Endothelial cell of umbilical vein (primary cell): ENCODE measurements around the gene PPP1R9A. TPM values are rescaled to one million over a fixed set of nuclear protein-coding genes. Genes with fewer than 3 reads are reported as not detected.

Experiments used
- BruUV-seq: library from RNA; stranded (reverse); fragments of 400-500 nt; replicated peaks from 2 replicates; lab custom pipeline; 2021; lab: Mats Ljungman, UMichigan
- CTCF ChIA-PET: fragments of 300-600, 350-600 bp; sonication (Branson Sonifier 250); formaldehyde crosslinking; loops from one replicate; lab custom pipeline; 2021; ENCODE audit warnings: antibody characterized with exemption, inconsistent platforms; lab: Charles Lee
- POLR2A ChIA-PET: fragments of 300-600, 350-600 bp; sonication (Branson Sonifier 250); formaldehyde crosslinking; loops from one replicate; lab custom pipeline; 2021; ENCODE audit warnings: antibody characterized with exemption, inconsistent platforms; lab: Charles Lee
- DNase-seq: peaks from one replicate; pipeline ENCODE4 v3.0.0-alpha.2; 2011; ENCODE audit warnings: low read depth, low spot score
- FAIRE-seq: peaks from 2 replicates; lab custom pipeline; 2011; peaks lifted over from hg19 to GRCh38; lab: Jason Lieb, UNC
- H2AFZ ChIP-seq: 2 replicates; pipeline ENCODE4 v1.6.0; 2012; ENCODE audit warnings: low read depth, low read length, control low read depth, inconsistent platforms
- H3K27ac ChIP-seq: 2 replicates; pipeline ENCODE4 v1.5.1; 2011; ENCODE audit warnings: low read depth, mild to moderate bottlenecking, control low read depth, low read length, moderate library complexity; ENCODE audit not compliant: insufficient read depth
- H3K27me3 ChIP-seq, 2 experiments: 2 replicates each; pipeline versions ENCODE4 v1.6.0 to v1.6.1; 2011; ENCODE audit warnings: low read length in 2 of 2, mixed read lengths in 1 of 2; ENCODE audit not compliant: control insufficient read depth in 2 of 2, insufficient read depth in 2 of 2
- H3K36me3 ChIP-seq, 2 experiments: 2 replicates in 1 of 2; 3 replicates in 1 of 2; pipeline ENCODE4 v1.5.1; 2011; ENCODE audit warnings: low read length in 2 of 2, mild to moderate bottlenecking in 1 of 2, moderate library complexity in 1 of 2; ENCODE audit not compliant: control insufficient read depth in 2 of 2, insufficient read depth in 2 of 2; ENCODE audit errors: extremely low read depth in 1 of 2
- H3K4me1 ChIP-seq: 3 replicates; pipeline ENCODE4 v1.5.1; 2011; ENCODE audit warnings: mild to moderate bottlenecking, low read length; ENCODE audit not compliant: control insufficient read depth, insufficient read depth; ENCODE audit errors: extremely low read depth
- H3K4me2 ChIP-seq: 2 replicates; pipeline ENCODE4 v1.6.1; 2011; ENCODE audit warnings: low read length, control low read depth, mixed read lengths; ENCODE audit not compliant: insufficient read depth
- H3K4me3 ChIP-seq, 3 experiments: fragments of 200-600 bp in 1 of 3; sonication (generic), shearing (Covaris generic) in 1 of 3; replicated peaks in 1 of 3; 2 replicates each; pipeline ENCODE4 v1.5.1; 2011 to 2016; ENCODE audit warnings: control low read depth in 3 of 3, low read length in 3 of 3, mild to moderate bottlenecking in 2 of 3, inconsistent platforms in 1 of 3, low read depth in 1 of 3, moderate library complexity in 1 of 3; ENCODE audit not compliant: insufficient read depth in 1 of 3
- H3K79me2 ChIP-seq: 2 replicates; pipeline ENCODE4 v1.6.0; 2012; ENCODE audit warnings: low read length, inconsistent platforms; ENCODE audit not compliant: control insufficient read depth, insufficient read depth
- H3K9ac ChIP-seq: replicated peaks from 2 replicates; pipeline ENCODE3; 2011; ENCODE audit warnings: low read length, control low read depth; ENCODE audit not compliant: insufficient read depth; ENCODE audit errors: extremely low read depth
- H3K9me1 ChIP-seq: replicated peaks from 3 replicates; pipeline ENCODE4 v1.6.0; 2011; ENCODE audit warnings: mild to moderate bottlenecking, low read length; ENCODE audit not compliant: control insufficient read depth, insufficient read depth; ENCODE audit errors: extremely low read depth
- H3K9me3 ChIP-seq: replicated peaks from 2 replicates; pipeline ENCODE4 v1.5.1; 2012; ENCODE audit warnings: low read length, inconsistent platforms; ENCODE audit not compliant: control insufficient read depth, insufficient read depth
- H4K20me1 ChIP-seq: replicated peaks from 2 replicates; pipeline ENCODE3; 2011; ENCODE audit warnings: mild to moderate bottlenecking, low read length; ENCODE audit not compliant: control insufficient read depth, insufficient read depth; ENCODE audit errors: extremely low read depth
- EZH2 ChIP-seq: IDR thresholded peaks from 2 replicates; pipeline ENCODE4 v1.6.1; 2012; ENCODE audit warnings: borderline replicate concordance, low read depth, mild to moderate bottlenecking, moderate library complexity, low read length, inconsistent platforms; ENCODE audit not compliant: severe bottlenecking
- FOS ChIP-seq: IDR thresholded peaks from 2 replicates; pipeline ENCODE4 v1.6.1; 2011; ENCODE audit warnings: mild to moderate bottlenecking, low read length, moderate library complexity, borderline replicate concordance; ENCODE audit not compliant: insufficient read depth
- GATA2 ChIP-seq: IDR thresholded peaks from 2 replicates; pipeline ENCODE4 v1.7.0; 2011; ENCODE audit warnings: low read depth, mild to moderate bottlenecking, moderate library complexity, mixed read lengths, low read length; ENCODE audit not compliant: insufficient read length, insufficient read depth
- JUN ChIP-seq: IDR thresholded peaks from 2 replicates; pipeline ENCODE4 v1.6.1; 2011; ENCODE audit warnings: borderline replicate concordance, low read depth; ENCODE audit not compliant: insufficient read length, insufficient read depth
- MYC ChIP-seq: IDR thresholded peaks from one replicate; pipeline ENCODE4 v1.6.1; 2011; ENCODE audit warnings: mild to moderate bottlenecking, low read depth, low read length
- POLR2A ChIP-seq: IDR thresholded peaks from 2 replicates; pipeline ENCODE4 v1.6.1; 2012; ENCODE audit warnings: low read depth, mild to moderate bottlenecking, control low read depth, low read length
- POLR2AphosphoS5 ChIP-seq: IDR thresholded peaks from 2 replicates; pipeline ENCODE4 v1.6.1; 2012; ENCODE audit warnings: low read depth, mild to moderate bottlenecking, control low read depth, low read length, moderate library complexity; ENCODE audit not compliant: insufficient read depth
- dilution Hi-C: fragments of 300-500 bp; cut with MboI; formaldehyde crosslinking; loops from one replicate; pipeline ENCODE4 v1.15.0; 2019; ENCODE audit warnings: low sequenced_read_pairs; ENCODE audit not compliant: extremely low pct_ligation_motif_present
- intact Hi-C: fragments of 100-400 bp; cut with micrococcal nuclease; formaldehyde crosslinking; loops from one replicate; pipeline ENCODE4 v1.10.0; 2022
- polyA plus RNA-seq, 4 experiments: library from polyadenylated mRNA; depleted of rRNA in 3 of 4; stranded (reverse) in 3 of 4; unstranded in 1 of 4; fragments of >200 nt; gene quantifications; 2 replicates each; pipeline versions ENCODE4 v1.2.1 to v1.2.3, GENCODE V29; 2011 to 2012; ENCODE audit warnings: missing spikeins in 1 of 4
- total RNA-seq: library from RNA; stranded (reverse); gene quantifications from 2 replicates; pipeline ENCODE4 v1.2.3, GENCODE V29; 2021
- TF ChIP-seq, protein P1 (sequence below): IDR thresholded peaks from 2 replicates; pipeline ENCODE4 v1.6.1; 2011; ENCODE audit not compliant: insufficient read depth, insufficient read length
- TF ChIP-seq, protein P2 (sequence below), 2 donors: IDR thresholded peaks; 1 replicate in 1 of 2; 2 replicates in 1 of 2; pipeline ENCODE4 v1.5.1; 2011; ENCODE audit warnings: low read length in 2 of 2, mild to moderate bottlenecking in 2 of 2, moderate library complexity in 2 of 2, control low read depth in 1 of 2, inconsistent platforms in 1 of 2, low read depth in 1 of 2; ENCODE audit not compliant: insufficient read depth in 1 of 2; ENCODE audit errors: extremely low read depth in 1 of 2

PPP1R9A gene
- total and polyA plus RNA-seq, 2 donors (not counting 3 experiments of a cell fraction or from before 2014, with no cell fraction given): 0.50 to 3.0 TPM

GRCh38 chr7:95099106-95099505 is 191.7 kb downstream of the PPP1R9A start:
- FAIRE-seq (no peak), DNase-seq (no peak)
- no peak overlapping the region for H3K4me2 ChIP-seq
- no peaks in the 10 kb centered on the region for H3K36me3 ChIP-seq
- POLR2A ChIA-PET: no interaction called here
- H3K4me1 ChIP-seq: no peaks in the 10 kb centered on the region
- BruUV-seq: no TSS peak
- no peak for TF ChIP-seq MYC
- no peak for TF ChIP-seq GATA2
- TF ChIP-seq JUN: no peak
- TF ChIP-seq POLR2AphosphoS5: no peak
- TF ChIP-seq POLR2A: no peak
- TF ChIP-seq EZH2: no peak
- TF ChIP-seq, protein P1, sequence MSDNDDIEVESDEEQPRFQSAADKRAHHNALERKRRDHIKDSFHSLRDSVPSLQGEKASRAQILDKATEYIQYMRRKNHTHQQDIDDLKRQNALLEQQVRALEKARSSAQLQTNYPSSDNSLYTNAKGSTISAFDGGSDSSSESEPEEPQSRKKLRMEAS: no peak
- TF ChIP-seq, protein P2, sequence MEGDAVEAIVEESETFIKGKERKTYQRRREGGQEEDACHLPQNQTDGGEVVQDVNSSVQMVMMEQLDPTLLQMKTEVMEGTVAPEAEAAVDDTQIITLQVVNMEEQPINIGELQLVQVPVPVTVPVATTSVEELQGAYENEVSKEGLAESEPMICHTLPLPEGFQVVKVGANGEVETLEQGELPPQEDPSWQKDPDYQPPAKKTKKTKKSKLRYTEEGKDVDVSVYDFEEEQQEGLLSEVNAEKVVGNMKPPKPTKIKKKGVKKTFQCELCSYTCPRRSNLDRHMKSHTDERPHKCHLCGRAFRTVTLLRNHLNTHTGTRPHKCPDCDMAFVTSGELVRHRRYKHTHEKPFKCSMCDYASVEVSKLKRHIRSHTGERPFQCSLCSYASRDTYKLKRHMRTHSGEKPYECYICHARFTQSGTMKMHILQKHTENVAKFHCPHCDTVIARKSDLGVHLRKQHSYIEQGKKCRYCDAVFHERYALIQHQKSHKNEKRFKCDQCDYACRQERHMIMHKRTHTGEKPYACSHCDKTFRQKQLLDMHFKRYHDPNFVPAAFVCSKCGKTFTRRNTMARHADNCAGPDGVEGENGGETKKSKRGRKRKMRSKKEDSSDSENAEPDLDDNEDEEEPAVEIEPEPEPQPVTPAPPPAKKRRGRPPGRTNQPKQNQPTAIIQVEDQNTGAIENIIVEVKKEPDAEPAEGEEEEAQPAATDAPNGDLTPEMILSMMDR (IDR thresholded peaks at IDR 0.05; ENCODE audit: extremely low read depth in 1 of 2, insufficient read depth in 1 of 2, low read depth in 1 of 2, low read length in 2 of 2): no peak
- no peak for TF ChIP-seq FOS
- H3K4me3 ChIP-seq: no peak overlapping the region
- H3K27me3 ChIP-seq: no peaks in the 10 kb centered on the region
- no peaks in the 10 kb centered on the region for H3K9me3 ChIP-seq
- H3K9me1 ChIP-seq: no peaks in the 10 kb centered on the region
- no peak overlapping the region for H3K27ac ChIP-seq
- H3K9ac ChIP-seq: no peak overlapping the region
- CTCF ChIA-PET: no interaction called here
- no peak overlapping the region for H2AFZ ChIP-seq
- dilution Hi-C loops (no loop called here), intact Hi-C loops (no loop called here)
- no peaks in the 10 kb centered on the region for H4K20me1 ChIP-seq
- H3K79me2 ChIP-seq: no peaks in the 10 kb centered on the region
